Activated naive CD8-positive, alpha-beta T cell treated with anti-CD3 and anti-CD28 coated beads, Interleukin-2, amount 50 U/mL, for 24 hours (primary cell): ENCODE data around the gene CEP112.

Experiments used
- ATAC-seq: fragments of 150-1000 bp; cut with Tn5 transposase; one replicate; pipeline ENCODE4 v1.10.0; 2021
- DNase-seq: peaks from one replicate; pipeline ENCODE4 v3.0.0; 2021
- H3K27ac Mint-ChIP-seq: one replicate; pipeline ENCODE4 v1.8.0; 2021; ENCODE audit warnings: mild to moderate bottlenecking, mixed read lengths
- H3K27me3 Mint-ChIP-seq: one replicate; pipeline ENCODE4 v1.8.0; 2021; ENCODE audit warnings: mixed read lengths
- H3K36me3 Mint-ChIP-seq: one replicate; pipeline ENCODE4 v1.8.0; 2021; ENCODE audit warnings: low read depth, mixed read lengths
- H3K4me1 Mint-ChIP-seq: one replicate; pipeline ENCODE4 v1.8.0; 2021; ENCODE audit warnings: mixed read lengths
- H3K4me3 Mint-ChIP-seq: one replicate; pipeline ENCODE4 v1.8.0; 2021; ENCODE audit warnings: mild to moderate bottlenecking, moderate library complexity, mixed read lengths
- H3K9me3 Mint-ChIP-seq: one replicate; pipeline ENCODE4 v1.8.0; 2021; ENCODE audit warnings: mixed read lengths

Gene CEP112

GRCh38 chr17:65910836-65911235 is 281.1 kb downstream of the CEP112 start:
- H3K27ac Mint-ChIP-seq = no peak overlapping the region
- no peak for ATAC-seq
- H3K4me3 Mint-ChIP-seq = no peak overlapping the region
- DNase-seq = no peak
- peaks cover 14% of the 10 kb centered on the region for H3K4me1 Mint-ChIP-seq
- no peaks in the 10 kb centered on the region for H3K27me3 Mint-ChIP-seq
- peaks cover 45% of the 10 kb centered on the region for H3K9me3 Mint-ChIP-seq
- H3K36me3 Mint-ChIP-seq = peaks cover 15% of the 10 kb centered on the region

GRCh38 chr17:65902831-65903522 is 289.0 kb downstream of the CEP112 start:
- DNase-seq (no peak), ATAC-seq (no peak)
- no peaks in the 10 kb centered on the region for H3K4me1 Mint-ChIP-seq
- no peaks in the 10 kb centered on the region for H3K27me3 Mint-ChIP-seq
- no peaks in the 10 kb centered on the region for H3K9me3 Mint-ChIP-seq
- no peaks in the 10 kb centered on the region for H3K36me3 Mint-ChIP-seq
- no peak overlapping the region for H3K27ac Mint-ChIP-seq
- H3K4me3 Mint-ChIP-seq = no peak overlapping the region

DNA sequence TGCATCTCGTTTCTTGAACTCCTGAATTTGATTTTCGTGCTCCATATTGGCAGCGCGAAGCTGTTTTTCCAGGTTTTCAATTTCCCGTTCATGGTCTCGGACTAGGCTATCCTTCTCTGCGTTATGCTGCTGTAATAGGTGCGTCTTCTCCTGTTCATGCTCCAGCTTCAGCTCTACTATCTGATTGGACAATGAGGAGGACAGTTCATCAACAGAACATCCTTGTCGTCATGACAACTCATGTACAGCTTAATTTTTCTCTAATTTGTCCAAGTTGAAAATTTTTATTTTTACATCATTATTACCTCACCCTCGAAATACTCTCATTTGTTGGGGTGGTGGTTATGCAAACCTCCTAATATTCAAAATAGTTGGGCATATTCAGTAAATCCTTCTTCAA is 289.8 kb downstream of the CEP112 start:
- no peaks in the 10 kb centered on the region for H3K36me3 Mint-ChIP-seq
- DNase-seq (no peak), ATAC-seq (no peak)
- H3K27ac Mint-ChIP-seq = no peak overlapping the region
- H3K4me3 Mint-ChIP-seq = no peak overlapping the region
- no peaks in the 10 kb centered on the region for H3K4me1 Mint-ChIP-seq
- H3K27me3 Mint-ChIP-seq = no peaks in the 10 kb centered on the region
- no peaks in the 10 kb centered on the region for H3K9me3 Mint-ChIP-seq

DNA sequence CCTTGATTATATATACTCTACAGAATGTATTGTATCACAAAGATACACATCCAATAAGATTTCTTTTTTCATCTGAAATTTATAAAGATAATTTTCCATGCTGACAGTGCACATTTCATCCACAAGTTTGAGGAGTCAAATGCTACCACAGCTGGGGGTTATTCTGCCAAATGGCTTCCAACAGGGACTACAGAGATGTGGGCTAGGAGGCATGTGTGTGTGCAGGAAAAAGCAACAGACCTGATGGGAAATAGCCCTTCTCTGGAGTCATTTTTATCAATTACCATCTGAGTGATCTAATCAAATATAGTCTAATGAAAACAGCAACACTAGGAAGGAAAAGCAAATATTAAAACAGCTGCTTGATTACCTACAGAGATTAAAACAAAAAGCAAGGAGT is 290.5 kb downstream of the CEP112 start:
- no peak overlapping the region for H3K27ac Mint-ChIP-seq
- H3K9me3 Mint-ChIP-seq = no peaks in the 10 kb centered on the region
- H3K4me3 Mint-ChIP-seq = no peak overlapping the region
- no peaks in the 10 kb centered on the region for H3K4me1 Mint-ChIP-seq
- H3K27me3 Mint-ChIP-seq = no peaks in the 10 kb centered on the region
- no peaks in the 10 kb centered on the region for H3K36me3 Mint-ChIP-seq
- ATAC-seq (no peak), DNase-seq (no peak)

GRCh38 chr17:65900216-65900615 is 291.7 kb downstream of the CEP112 start:
- H3K4me3 Mint-ChIP-seq = no peak overlapping the region
- DNase-seq (no peak), ATAC-seq (no peak)
- H3K4me1 Mint-ChIP-seq = no peaks in the 10 kb centered on the region
- no peaks in the 10 kb centered on the region for H3K36me3 Mint-ChIP-seq
- H3K9me3 Mint-ChIP-seq = no peaks in the 10 kb centered on the region
- no peaks in the 10 kb centered on the region for H3K27me3 Mint-ChIP-seq
- no peak overlapping the region for H3K27ac Mint-ChIP-seq

- H3K4me1 Mint-ChIP-seq = no peaks in the 10 kb centered on the region
- no peaks in the 10 kb centered on the region for H3K27me3 Mint-ChIP-seq
- ATAC-seq = no peak
- no peak overlapping the region for H3K4me3 Mint-ChIP-seq
- no peak for DNase-seq
- no peaks in the 10 kb centered on the region for H3K36me3 Mint-ChIP-seq
- H3K27ac Mint-ChIP-seq = no peak overlapping the region
- no peaks in the 10 kb centered on the region for H3K9me3 Mint-ChIP-seq
Observed at GRCh38 chr17:65898651-65899050, 293.3 kb downstream of the CEP112 start.

DNA sequence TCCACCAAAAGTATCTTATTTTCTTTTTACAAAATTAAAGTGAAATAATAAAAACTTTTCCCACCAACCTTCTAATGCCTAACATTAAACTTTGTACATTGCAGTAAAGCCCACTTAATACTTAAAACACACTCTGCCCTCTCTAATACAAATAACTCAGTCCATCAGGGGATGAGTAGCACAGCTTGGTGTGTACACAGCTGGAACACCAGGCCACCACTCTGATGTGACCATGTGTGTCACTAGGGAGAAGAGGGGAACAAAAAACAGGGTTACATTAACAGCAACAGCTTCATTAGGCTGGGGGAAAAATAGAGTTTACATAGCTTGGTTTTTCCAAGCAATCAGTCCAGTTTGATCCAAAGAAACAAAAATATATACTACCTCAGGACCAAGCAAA is 295.0 kb downstream of the CEP112 start:
- no peak overlapping the region for H3K27ac Mint-ChIP-seq
- H3K27me3 Mint-ChIP-seq = no peaks in the 10 kb centered on the region
- ATAC-seq = no peak
- DNase-seq = no peak
- H3K4me3 Mint-ChIP-seq = no peak overlapping the region
- H3K4me1 Mint-ChIP-seq = peaks cover 3% of the 10 kb centered on the region
- H3K36me3 Mint-ChIP-seq = no peaks in the 10 kb centered on the region
- no peaks in the 10 kb centered on the region for H3K9me3 Mint-ChIP-seq

DNA sequence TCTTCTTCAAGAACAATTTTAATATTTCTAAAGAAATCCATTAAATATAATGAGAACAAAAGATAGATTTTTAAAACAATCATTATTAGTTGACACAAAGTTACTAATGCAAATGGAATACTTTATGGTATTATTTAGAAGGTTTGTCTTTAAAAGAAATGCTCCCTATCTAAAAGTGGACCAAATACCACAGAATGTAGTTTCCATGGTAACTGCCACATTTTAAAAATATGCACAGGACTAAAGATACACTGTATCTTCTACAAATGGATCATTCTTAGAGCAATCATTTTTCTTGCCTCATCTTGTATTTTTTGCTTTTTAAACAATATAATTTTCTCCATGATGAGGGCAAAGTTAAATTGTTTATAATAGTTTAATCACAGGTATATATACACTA is 296.0 kb downstream of the CEP112 start:
- peaks cover 3% of the 10 kb centered on the region for H3K4me1 Mint-ChIP-seq
- no peak for DNase-seq
- H3K36me3 Mint-ChIP-seq = no peaks in the 10 kb centered on the region
- H3K4me3 Mint-ChIP-seq = no peak overlapping the region
- H3K27ac Mint-ChIP-seq = no peak overlapping the region
- ATAC-seq = no peak
- no peaks in the 10 kb centered on the region for H3K9me3 Mint-ChIP-seq
- H3K27me3 Mint-ChIP-seq = no peaks in the 10 kb centered on the region

DNA sequence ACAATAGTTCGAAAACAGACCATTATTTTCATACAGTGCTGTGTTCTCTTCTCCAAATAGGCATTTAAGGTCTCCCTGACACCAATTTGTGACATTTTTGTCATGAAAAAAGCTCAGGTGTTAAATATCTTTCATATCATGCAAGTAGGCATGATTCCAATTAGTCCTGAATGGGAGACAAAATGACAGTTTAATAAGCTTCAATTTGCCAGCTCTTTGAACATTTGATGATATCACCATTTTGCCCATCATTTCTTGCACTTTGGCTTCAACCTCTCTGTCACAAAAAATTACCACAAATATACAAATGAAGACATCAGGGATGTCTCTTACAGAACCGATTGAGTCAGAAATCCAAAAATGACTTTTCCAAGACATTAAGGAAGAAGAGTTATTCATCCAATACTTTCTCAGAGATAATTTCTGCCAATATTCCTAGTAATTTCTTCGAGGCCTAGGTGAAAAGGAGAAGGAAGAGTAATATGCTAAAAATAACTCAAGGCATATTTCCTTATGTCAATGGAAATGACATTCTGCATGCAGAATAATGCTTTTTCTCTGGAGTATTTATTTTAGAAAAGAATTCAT is 298.1 kb downstream of the CEP112 start:
- Mint-ChIP-seq H3K27ac (no peak overlapping the region), H3K9me3 (no peaks in the 10 kb centered on the region), H3K4me3 (no peak overlapping the region), H3K36me3 (no peaks in the 10 kb centered on the region), H3K27me3 (no peaks in the 10 kb centered on the region), H3K4me1 (peaks cover 3% of the 10 kb centered on the region)
- no peak for ATAC-seq
- no peak for DNase-seq

- no peak overlapping the region for H3K4me3 Mint-ChIP-seq
- ATAC-seq (no peak), DNase-seq (no peak)
- no peaks in the 10 kb centered on the region for H3K9me3 Mint-ChIP-seq
- H3K27me3 Mint-ChIP-seq = no peaks in the 10 kb centered on the region
- H3K4me1 Mint-ChIP-seq = peaks cover 3% of the 10 kb centered on the region
- H3K27ac Mint-ChIP-seq = no peak overlapping the region
- no peaks in the 10 kb centered on the region for H3K36me3 Mint-ChIP-seq
Observed at GRCh38 chr17:65892912-65893377, 299.0 kb downstream of the CEP112 start.

DNA sequence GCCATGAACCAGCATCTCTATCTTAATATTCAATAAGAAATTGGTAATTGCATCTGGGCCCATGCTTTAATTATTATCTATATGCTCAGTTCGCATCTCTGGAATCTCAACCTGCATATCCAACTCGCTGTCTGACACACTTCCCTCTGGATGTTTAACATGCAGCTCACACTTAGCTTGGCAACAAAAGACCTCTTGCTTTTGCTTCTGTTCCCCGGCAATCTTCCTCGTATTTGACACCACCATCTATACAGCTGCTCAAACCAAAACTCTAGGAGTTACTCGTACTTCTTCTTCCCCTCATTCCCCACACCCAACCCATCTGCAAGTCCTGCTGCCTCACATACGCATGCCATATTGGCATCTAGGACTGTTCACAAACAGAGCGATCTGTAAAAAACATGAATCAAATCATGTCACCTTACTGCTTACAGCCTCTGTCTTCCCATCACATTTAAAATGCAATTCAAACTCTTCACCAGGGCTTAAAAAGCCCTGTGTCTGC is 300.6 kb downstream of the CEP112 start:
- Mint-ChIP-seq H3K27ac (no peak overlapping the region), H3K27me3 (no peaks in the 10 kb centered on the region), H3K9me3 (no peaks in the 10 kb centered on the region), H3K4me3 (no peak overlapping the region), H3K36me3 (no peaks in the 10 kb centered on the region), H3K4me1 (peaks cover 3% of the 10 kb centered on the region)
- no peak for DNase-seq
- no peak for ATAC-seq

GRCh38 chr17:65888649-65889048 is 303.3 kb downstream of the CEP112 start:
- no peaks in the 10 kb centered on the region for H3K27me3 Mint-ChIP-seq
- no peaks in the 10 kb centered on the region for H3K9me3 Mint-ChIP-seq
- no peak overlapping the region for H3K4me3 Mint-ChIP-seq
- DNase-seq (no peak), ATAC-seq (no peak)
- no peaks in the 10 kb centered on the region for H3K36me3 Mint-ChIP-seq
- no peak overlapping the region for H3K27ac Mint-ChIP-seq
- peaks cover 3% of the 10 kb centered on the region for H3K4me1 Mint-ChIP-seq

GRCh38 chr17:65886315-65887245 is 305.4 kb downstream of the CEP112 start:
- H3K27ac Mint-ChIP-seq = no peak overlapping the region
- H3K4me3 Mint-ChIP-seq = no peak overlapping the region
- no peaks in the 10 kb centered on the region for H3K9me3 Mint-ChIP-seq
- ATAC-seq = no peak
- no peaks in the 10 kb centered on the region for H3K4me1 Mint-ChIP-seq
- H3K27me3 Mint-ChIP-seq = no peaks in the 10 kb centered on the region
- no peak for DNase-seq
- no peaks in the 10 kb centered on the region for H3K36me3 Mint-ChIP-seq

DNA sequence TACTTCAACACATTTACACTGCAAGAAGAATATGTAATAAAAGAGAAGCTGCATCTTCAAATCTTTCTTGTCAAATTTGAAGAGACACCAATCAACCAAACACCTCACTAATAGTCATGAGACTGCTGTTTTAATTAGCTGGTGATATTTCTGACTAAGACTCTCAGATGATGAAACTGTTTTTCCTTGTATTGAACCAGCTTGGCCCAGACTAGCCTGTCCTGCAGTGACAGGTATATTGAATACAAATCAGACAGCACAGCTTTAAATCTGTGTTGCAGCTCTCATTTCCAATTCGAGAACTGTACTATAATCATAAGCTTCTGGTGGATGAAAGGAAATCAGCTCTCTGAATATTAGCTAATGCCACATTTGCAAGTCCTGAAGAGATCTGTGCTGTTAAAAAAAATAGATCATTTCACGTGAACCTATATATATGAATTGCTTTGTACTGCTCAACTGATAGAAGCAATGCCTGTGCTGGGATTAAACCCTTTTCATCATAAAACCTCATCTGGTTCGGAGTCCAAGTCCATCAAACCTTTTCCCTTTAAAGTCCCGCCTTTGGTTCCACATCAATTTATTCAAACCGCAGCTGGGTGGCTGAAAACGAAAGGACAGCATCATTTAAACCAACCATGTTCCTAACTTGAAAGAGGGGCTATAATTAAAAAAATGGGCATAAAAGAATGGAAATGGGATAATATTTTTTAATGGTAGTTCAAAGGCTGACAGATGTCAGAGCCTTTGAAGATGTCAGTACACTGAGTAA is 306.2 kb downstream of the CEP112 start:
- no peak for DNase-seq
- Mint-ChIP-seq H3K4me3 (no peak overlapping the region), H3K9me3 (no peaks in the 10 kb centered on the region), H3K27ac (no peak overlapping the region), H3K36me3 (no peaks in the 10 kb centered on the region), H3K4me1 (no peaks in the 10 kb centered on the region), H3K27me3 (no peaks in the 10 kb centered on the region)
- no peak for ATAC-seq
